DMS53 treated with DMSO at 0.1 percent for 48 hours (cell line): ENCODE measurements around the gene RUBCN.
"Not testable (repeated sequence)": the region's sequence is repeated elsewhere in the genome, so short reads cannot be mapped to it uniquely, and the experiment has no call there.

Source experiments
- DNase-seq: peaks from one replicate; lab custom pipeline; 2025; ENCODE audit not compliant: unreplicated experiment; lab: John Stamatoyannopoulos, UW

RUBCN gene

DNA sequence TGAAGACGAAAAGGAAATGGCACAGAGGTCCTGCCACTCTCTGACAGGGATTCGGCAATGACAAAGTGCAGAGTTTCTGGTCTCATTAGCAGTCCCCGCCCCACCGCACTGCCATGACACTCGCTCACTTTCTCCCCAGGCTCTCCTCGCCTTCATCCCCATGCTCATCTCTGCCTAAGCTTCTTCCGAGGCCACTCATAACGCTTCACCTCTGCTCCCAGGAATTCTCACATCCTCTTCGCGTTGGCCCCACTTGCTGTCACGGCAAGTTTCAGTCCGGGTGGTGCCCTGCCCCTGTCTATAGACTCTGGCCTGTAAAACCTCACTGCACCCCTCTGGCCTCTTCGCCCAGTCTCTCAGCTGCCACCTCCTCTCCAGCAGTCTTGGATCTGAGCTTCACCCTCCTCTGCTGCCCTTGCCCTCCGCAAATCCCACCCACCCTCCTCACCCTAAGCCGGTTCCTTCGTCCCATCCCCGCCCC lies 654 bp downstream of the RUBCN start:
- DNase-seq: peak; percentile 3

DNA sequence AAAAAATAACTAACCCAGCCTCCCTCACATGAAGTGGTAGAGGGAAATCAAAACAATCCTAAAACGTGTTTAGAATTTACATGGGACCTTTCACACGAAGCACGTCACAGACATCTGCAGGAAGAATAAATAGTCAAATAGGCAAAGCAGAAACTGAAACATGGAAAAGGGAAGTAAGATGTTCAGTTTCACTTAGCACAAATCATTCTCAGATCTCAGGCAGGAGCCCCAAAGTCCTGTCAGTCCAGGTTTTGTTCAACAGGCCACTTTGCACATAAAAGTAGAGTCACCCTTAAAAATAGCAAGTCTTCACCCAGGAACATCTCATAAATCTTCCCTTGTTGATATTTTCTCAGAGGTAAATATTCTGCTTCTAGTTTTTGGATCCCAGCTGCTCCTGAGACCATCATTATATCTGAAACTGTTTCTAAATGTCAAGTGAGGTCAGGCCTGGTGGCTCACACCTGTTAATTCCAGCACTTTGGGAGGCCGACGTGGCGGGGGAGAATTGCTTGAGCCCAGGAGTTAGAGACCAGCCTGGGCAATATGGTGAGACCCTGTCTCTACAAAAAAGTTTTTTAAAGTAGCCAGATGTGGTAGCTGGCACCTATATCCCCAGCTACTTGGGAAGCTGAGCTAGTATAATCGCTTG lies 1.9 kb downstream of the RUBCN start:
- no peak for DNase-seq

GRCh38 chr3:197733042-197733441 lies 3.7 kb downstream of the RUBCN start:
- DNase-seq: no peak

GRCh38 chr3:197731483-197731882 lies 5.2 kb downstream of the RUBCN start:
- DNase-seq: not testable (repeated sequence)

GRCh38 chr3:197730770-197731169 lies 5.9 kb downstream of the RUBCN start:
- DNase-seq: not testable (repeated sequence)

DNA sequence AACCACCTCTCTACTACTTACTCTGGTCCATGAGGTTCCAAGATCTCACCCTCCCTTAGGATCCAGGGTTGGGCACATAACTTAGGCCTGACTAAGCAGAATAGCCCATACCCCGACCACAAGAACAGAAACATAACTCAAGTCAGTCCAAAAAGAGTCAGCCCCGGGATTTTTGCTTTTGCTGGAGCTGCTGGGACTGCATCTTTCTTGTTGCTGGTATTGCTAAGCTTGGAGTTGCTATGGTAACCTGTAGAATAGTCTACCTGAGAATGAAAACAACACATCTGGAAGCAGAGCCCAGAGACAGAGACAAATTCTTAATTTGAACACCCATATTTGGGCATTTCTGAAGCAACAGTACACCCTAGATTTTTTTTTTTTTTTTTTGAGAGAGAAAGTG lies 6.5 kb downstream of the RUBCN start:
- no peak for DNase-seq

- DNase-seq: no peak
Measured at GRCh38 chr3:197728487-197728886, 8.2 kb downstream of the RUBCN start.

DNA sequence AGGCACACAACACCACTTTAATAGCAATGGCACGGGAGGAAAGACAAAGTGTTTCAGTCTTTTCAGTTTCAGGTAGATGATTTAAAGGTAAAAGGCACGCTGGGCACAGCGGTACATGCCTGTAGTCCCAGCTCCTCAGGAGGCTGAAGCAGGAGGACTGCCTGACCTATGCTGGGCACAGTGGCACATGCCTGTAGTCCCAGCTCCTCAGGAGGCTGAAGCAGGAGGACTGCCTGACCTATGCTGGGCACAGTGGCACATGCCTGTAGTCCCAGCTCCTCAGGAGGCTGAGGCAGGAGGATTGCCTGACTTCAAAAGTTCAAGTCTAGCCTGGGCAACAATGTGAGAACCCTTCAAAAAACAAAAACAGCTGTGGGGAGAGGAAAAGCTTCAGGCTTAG lies 8.8 kb downstream of the RUBCN start:
- DNase-seq: not testable (repeated sequence)

- no peak for DNase-seq
Measured at GRCh38 chr3:197722734-197723133, 14.0 kb downstream of the RUBCN start.

DNA sequence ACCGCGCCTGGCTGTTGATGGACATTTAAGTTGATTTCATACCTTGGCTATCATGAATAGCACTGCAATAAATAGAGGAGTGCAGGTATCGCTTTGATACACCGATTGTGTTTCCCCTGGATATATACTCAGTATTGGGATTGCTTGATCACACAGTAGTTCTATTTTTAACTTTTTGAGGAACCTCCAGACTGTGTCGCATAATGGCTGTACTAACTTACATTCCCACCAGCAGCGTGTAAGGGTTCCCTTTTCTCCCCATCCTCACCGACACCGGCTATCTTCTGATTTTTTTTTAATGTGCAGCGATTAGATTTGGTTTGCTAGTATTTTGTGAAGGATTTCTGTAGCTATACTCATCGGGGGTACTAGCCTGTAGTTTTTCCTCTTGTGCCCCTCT lies 16.0 kb downstream of the RUBCN start:
- DNase-seq: no peak

DNA sequence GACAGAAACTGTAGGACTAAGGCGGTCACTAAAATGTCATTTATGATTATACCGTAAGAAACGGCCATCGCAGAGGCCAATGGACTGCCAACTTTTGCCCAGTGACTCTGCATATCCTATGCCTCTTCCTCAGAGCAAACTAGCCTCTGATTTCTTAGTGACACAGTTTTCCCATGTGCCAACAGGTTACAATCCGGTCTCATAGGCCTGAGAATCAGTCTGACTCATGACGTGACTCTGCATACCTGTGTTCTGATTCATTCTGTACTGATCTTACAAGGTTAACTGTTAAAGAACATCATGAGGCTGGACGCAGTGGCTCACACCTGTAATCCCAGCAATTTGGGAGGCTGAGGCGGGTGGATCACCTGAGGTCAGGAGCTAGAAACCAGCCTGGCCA lies 17.8 kb downstream of the RUBCN start:
- no peak for DNase-seq

- no peak for DNase-seq
Measured at GRCh38 chr3:197714251-197714650, 22.5 kb downstream of the RUBCN start.

GRCh38 chr3:197713477-197713822 lies 23.3 kb downstream of the RUBCN start:
- DNase-seq: no peak

DNA sequence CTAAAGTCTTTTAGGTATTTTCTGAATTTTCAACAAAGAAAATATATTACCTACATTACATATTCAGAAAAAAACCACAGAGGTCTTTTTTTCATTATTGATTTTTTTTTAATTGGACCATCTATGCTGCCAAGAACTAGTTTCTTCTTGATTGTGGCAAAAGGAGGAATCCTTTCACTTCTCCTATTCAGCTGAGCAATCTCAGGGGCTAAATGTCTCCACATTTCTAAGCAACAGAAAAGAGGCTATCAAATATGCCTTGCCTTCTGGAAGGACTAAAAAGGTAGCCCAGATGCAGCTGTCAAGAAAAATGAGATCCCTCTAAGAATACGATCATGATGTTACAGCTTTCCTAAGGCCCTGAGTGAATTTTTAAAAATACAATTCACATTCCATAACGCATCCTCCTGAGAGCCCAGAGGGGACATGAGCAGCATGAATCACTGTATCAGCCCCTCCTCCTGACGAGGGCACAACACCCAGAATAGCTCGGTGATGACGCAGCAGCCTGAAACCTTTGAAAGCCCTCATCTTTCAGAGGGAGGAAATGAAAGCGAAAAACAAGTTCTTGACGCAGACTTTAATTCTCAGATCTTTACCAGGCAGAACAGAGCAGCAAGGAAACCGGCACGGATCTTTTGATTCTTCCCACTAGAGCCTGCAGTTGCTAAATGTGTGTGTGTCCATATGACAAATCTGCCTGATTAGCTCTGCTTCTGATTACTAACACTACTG lies 24.6 kb downstream of the RUBCN start:
- DNase-seq: peak; percentile 47

DNA sequence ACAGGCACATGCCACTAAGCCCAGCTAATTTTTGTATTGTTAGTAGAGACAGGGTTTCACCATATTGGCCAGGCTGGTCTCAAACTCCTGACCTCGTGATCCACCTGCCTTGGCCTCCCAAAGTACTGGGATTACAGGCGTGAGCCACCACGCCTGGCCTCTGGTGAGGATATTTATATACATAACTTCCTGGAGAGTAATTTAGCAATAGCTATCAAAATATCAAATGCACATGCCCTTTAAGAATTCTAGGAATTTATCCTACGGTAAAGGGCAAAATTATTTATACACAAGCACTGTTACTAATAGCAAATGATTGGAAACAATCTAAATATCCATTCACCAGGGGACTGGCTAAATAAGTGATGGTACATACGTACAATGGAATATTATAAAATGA lies 25.7 kb downstream of the RUBCN start:
- DNase-seq: not testable (repeated sequence)

DNA sequence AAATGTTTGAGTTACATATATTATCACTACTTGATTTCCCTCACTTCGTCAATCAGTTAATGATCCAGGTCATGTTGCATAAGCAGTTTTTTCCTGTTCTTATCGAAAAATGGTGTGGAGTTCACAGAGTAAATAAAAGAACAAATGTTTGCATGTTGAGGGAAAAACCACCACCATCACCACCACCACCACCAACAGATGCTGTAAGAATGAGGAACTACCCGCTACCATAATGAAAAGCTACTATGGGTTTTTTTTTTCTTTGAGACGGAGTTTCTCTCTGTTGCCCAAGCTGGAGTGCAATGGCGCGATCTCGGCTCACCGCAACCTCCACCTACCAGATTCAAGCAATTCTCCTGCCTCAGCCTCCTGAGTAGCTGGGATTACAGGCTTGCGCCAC lies 27.6 kb downstream of the RUBCN start:
- no peak for DNase-seq

- DNase-seq: no peak
Measured at GRCh38 chr3:197706658-197707057, 30.0 kb downstream of the RUBCN start.

DNA sequence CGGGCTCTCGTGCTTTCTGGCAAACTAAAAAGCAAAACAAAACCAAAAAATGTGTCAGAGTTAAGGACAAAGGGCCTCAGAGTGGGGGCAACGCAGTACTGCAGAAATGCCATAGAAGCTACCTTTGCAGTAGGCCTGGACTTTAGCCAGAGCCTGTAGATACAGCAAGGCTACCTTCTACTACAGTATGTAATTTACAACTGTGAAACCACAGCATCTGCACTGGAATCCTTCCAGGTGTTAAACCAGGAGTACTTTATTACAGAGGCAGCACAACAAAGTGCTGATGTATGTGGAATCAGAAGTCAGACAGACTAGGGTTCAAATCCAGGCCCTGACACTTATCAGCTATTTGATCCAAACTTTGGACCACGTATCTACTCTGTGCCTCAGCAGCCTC lies 34.9 kb downstream of the RUBCN start:
- DNase-seq: no peak

DNA sequence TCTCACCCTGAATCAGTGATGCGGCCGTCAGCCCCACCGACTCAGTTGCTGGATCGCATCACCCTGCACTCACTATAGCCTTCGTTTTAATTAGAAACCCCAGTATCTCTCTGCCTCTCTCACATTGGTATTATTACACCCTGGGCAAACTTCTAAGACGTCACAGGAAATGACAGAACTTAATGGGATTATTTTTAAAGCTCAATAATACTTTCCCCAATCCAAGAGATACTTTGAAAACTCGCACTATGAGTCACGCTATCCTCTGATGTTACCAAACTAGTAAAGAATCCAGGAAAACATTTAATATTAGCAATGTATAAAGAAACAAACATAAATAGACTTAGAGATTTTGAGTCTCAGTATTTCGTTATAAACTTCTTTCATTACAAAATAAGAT lies 36.6 kb downstream of the RUBCN start:
- no peak for DNase-seq

GRCh38 chr3:197697355-197697754 lies 39.3 kb downstream of the RUBCN start:
- no peak for DNase-seq

- no peak for DNase-seq
Measured at GRCh38 chr3:197694251-197694650, 42.5 kb downstream of the RUBCN start.

- DNase-seq: no peak
Measured at GRCh38 chr3:197692641-197693040, 44.1 kb downstream of the RUBCN start.

- DNase-seq: no peak
Measured at GRCh38 chr3:197690754-197691153, 46.0 kb downstream of the RUBCN start.
